ENCODE data around the gene SLC1A2.

Gene SLC1A2

DNA sequence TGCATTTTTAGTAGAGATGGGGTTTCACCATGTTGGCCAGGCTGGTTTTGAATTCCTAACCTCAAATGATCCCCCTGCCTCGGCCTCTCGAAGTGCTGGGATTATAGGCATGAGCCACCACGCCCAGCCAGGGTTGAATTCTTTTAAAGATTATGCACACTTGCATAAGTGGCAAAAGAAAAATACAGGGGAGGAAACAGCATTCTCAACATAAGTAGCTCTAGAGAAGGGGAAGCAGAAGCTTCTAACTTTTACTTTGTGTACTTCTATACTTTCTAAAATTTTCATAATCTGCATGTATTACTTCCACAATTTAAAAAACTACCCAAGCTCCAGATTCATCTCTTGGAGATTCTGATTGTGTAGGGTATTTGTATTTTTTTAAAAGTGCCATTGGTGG is 108.0 kb downstream of the SLC1A2 start:
- no peaks in the 10 kb centered on the region for H3K27me3 ChIP-seq (ENCODE audit: control insufficient read depth, insufficient read depth, low read length)
- H3K9me3 ChIP-seq (ENCODE audit: control insufficient read depth, insufficient read depth, low read depth, low read length), result no peaks in the 10 kb centered on the region
- H3K9ac ChIP-seq (ENCODE audit: low read length), result no peak overlapping the region
- no peaks in the 10 kb centered on the region for H3K36me3 ChIP-seq (ENCODE audit: control insufficient read depth, insufficient read depth, low read length)
- no peaks in the 10 kb centered on the region for H3K4me1 ChIP-seq (ENCODE audit: control insufficient read depth, insufficient read depth, low read length)
- no peak overlapping the region for H3K27ac ChIP-seq (ENCODE audit: low read depth, low read length)
- no peak overlapping the region for H3K4me3 ChIP-seq (ENCODE audit: low read depth, low read length)

DNA sequence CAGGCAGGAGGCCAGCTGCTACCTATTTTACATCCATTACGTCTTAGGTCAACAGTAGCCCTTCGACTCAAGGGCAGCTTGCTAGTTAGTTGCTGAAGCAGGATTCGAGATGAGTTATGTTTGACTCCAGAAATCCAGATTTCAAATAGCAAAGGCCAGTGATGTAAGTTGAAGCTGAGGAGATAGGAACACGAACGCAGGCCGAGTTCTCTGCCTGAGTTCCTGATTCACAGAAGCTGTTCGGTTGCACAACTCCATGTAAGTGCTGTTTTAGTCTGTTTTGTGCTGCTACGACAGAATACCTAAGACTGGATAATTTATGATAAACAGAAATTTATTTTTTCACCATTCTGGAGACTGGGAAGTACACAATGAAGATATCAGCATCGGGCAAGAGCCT is 111.2 kb downstream of the SLC1A2 start:
- H3K36me3 ChIP-seq (ENCODE audit: control insufficient read depth, insufficient read depth, low read length), result no peaks in the 10 kb centered on the region
- no peak overlapping the region for H3K27ac ChIP-seq (ENCODE audit: low read depth, low read length)
- H3K9ac ChIP-seq (ENCODE audit: low read length), result no peak overlapping the region

DNA sequence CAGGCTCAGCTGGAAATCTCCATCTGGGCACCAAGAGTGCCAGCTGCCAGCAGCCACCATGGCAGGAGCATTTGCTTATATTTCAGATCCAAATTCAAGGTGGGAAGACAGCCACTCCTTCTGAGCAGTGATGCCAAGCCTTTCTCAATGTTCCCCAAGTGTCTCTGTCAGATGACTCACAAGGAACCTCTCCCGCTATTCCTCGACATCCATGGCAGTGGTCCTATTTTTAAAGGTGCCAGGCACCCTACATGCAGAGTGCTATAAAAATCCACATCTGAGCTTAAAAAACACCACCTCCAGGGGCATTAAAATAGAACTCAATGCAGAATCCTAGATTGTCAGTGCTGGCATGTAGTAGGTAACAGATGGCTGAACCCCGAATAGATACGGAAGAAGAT is 112.1 kb downstream of the SLC1A2 start:
- no peaks in the 10 kb centered on the region for H3K9me3 ChIP-seq (ENCODE audit: control insufficient read depth, insufficient read depth, low read depth, low read length)
- H3K27ac ChIP-seq (ENCODE audit: low read depth, low read length), result no peak overlapping the region

More for the DNA sequence above, 111.2 kb downstream of the SLC1A2 start:
- peaks cover 2% of the 10 kb centered on the region; the same call in 1 of the 2 replicates for H3K4me1 ChIP-seq (ENCODE audit: control insufficient read depth, insufficient read depth, low read length)
- no peak overlapping the region for H3K4me3 ChIP-seq (ENCODE audit: low read depth, low read length)
- no peaks in the 10 kb centered on the region for H3K27me3 ChIP-seq (ENCODE audit: control insufficient read depth, insufficient read depth, low read length)
- H3K9me3 ChIP-seq (ENCODE audit: control insufficient read depth, insufficient read depth, low read depth, low read length), result no peaks in the 10 kb centered on the region

DNA sequence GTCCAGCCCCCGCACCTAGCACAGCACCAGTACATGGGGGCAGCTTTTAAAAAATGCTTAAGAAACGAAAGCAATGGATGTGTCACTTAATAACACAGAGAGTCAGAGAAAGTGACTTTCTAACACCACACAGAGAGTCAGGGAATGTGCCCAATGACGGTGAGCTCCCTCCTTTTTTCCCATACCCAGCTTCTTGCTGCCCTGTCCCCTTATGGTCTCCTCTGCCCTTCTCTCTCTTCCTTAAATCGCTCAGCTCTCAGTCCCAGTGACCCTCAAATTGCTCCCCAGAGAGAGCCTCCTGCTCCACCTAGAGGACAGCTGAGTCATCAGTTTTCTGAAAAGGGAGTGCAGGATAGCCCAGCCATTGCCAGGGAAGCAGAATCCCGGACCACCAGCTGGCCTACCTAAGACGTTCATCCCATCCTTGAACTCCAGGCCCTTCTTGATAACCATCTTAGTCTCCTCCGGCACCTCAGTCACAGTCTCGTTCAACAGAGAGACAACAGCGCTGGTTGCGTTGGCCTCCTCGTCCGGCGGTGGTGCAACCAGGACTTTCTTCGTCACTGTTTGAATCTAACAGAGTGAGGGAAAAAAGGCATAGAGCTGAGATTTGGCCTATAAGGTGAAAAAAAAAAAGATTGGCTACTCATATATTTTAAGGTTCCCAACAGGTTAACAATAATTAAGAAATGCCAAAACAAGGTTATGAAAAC is 113.5 kb downstream of the SLC1A2 start:
- Histone ChIP-seq H3K9ac (ENCODE audit: low read length) (no peak overlapping the region), H3K4me3 (ENCODE audit: low read depth, low read length) (no peak overlapping the region), H3K27ac (ENCODE audit: low read depth, low read length) (no peak overlapping the region), H3K27me3 (ENCODE audit: control insufficient read depth, insufficient read depth, low read length) (no peaks in the 10 kb centered on the region), H3K36me3 (ENCODE audit: control insufficient read depth, insufficient read depth, low read length) (no peaks in the 10 kb centered on the region), H3K9me3 (ENCODE audit: control insufficient read depth, insufficient read depth, low read depth, low read length) (no peaks in the 10 kb centered on the region), H3K4me1 (ENCODE audit: control insufficient read depth, insufficient read depth, low read length) (peaks cover 2% of the 10 kb centered on the region; the same call in 1 of the 2 replicates)

More for the DNA sequence above, 112.1 kb downstream of the SLC1A2 start:
- Histone ChIP-seq H3K4me1 (ENCODE audit: control insufficient read depth, insufficient read depth, low read length) (peaks cover 2% of the 10 kb centered on the region; the same call in 1 of the 2 replicates), H3K27me3 (ENCODE audit: control insufficient read depth, insufficient read depth, low read length) (no peaks in the 10 kb centered on the region), H3K36me3 (ENCODE audit: control insufficient read depth, insufficient read depth, low read length) (no peaks in the 10 kb centered on the region), H3K9ac (ENCODE audit: low read length) (no peak overlapping the region), H3K4me3 (ENCODE audit: low read depth, low read length) (no peak overlapping the region)

DNA sequence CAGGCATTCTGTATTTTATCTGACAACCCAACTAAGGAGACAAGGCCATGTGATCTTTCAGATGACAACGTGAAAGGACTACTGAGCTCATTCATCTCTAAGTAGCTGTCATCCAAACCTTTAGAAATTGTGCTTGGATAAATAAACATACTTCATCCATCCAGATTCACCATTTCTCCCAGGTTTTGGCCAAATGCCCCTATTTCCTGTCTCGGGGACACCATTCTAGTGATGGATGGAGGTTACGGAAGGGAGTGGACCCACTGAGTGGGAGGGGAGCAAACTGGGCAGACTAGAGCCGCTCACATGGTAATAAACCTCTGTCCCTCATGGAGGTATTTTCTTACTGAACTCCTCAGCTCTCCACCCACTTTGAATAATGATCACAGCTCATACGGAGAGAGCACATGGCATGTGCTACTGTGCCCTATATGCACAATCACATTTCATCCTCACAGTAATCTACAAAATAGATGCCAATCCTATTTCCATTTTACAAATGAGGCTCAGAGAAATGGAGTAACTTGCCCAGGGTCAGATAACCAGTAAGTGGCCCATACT is 114.4 kb downstream of the SLC1A2 start:
- no peak overlapping the region for H3K9ac ChIP-seq (ENCODE audit: low read length)
- no peak overlapping the region for H3K27ac ChIP-seq (ENCODE audit: low read depth, low read length)
- no peak overlapping the region for H3K4me3 ChIP-seq (ENCODE audit: low read depth, low read length)
- peaks cover 2% of the 10 kb centered on the region; the same call in 1 of the 2 replicates for H3K4me1 ChIP-seq (ENCODE audit: control insufficient read depth, insufficient read depth, low read length)
- H3K27me3 ChIP-seq (ENCODE audit: control insufficient read depth, insufficient read depth, low read length), result no peaks in the 10 kb centered on the region
- no peaks in the 10 kb centered on the region for H3K9me3 ChIP-seq (ENCODE audit: control insufficient read depth, insufficient read depth, low read depth, low read length)
- no peaks in the 10 kb centered on the region for H3K36me3 ChIP-seq (ENCODE audit: control insufficient read depth, insufficient read depth, low read length)

DNA sequence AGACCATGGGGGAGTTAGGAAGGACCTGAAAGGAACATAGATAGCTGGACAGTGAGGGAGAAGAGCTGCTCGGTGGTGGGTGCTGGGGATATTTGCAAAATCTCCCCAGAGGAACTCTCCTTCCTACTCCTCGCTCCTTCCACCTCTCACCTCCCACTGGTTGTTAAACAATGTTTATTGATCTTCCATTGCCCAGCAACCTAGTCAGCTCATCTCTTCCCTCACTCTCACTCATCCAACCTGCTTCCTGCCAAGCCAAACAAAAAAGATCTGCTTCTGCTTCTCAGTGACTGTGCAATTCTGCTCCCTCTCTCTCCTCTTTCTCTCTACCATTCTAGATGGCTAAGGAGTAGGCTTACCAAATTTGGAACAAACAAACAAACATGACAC is 115.0 kb downstream of the SLC1A2 start:
- H3K9ac ChIP-seq (ENCODE audit: low read length), result no peak overlapping the region
- H3K4me3 ChIP-seq (ENCODE audit: low read depth, low read length), result no peak overlapping the region
- H3K4me1 ChIP-seq (ENCODE audit: control insufficient read depth, insufficient read depth, low read length), result peaks cover 2% of the 10 kb centered on the region; the same call in 1 of the 2 replicates
- no peaks in the 10 kb centered on the region for H3K27me3 ChIP-seq (ENCODE audit: control insufficient read depth, insufficient read depth, low read length)
- no peaks in the 10 kb centered on the region for H3K9me3 ChIP-seq (ENCODE audit: control insufficient read depth, insufficient read depth, low read depth, low read length)
- H3K27ac ChIP-seq (ENCODE audit: low read depth, low read length), result no peak overlapping the region
- no peaks in the 10 kb centered on the region for H3K36me3 ChIP-seq (ENCODE audit: control insufficient read depth, insufficient read depth, low read length)

DNA sequence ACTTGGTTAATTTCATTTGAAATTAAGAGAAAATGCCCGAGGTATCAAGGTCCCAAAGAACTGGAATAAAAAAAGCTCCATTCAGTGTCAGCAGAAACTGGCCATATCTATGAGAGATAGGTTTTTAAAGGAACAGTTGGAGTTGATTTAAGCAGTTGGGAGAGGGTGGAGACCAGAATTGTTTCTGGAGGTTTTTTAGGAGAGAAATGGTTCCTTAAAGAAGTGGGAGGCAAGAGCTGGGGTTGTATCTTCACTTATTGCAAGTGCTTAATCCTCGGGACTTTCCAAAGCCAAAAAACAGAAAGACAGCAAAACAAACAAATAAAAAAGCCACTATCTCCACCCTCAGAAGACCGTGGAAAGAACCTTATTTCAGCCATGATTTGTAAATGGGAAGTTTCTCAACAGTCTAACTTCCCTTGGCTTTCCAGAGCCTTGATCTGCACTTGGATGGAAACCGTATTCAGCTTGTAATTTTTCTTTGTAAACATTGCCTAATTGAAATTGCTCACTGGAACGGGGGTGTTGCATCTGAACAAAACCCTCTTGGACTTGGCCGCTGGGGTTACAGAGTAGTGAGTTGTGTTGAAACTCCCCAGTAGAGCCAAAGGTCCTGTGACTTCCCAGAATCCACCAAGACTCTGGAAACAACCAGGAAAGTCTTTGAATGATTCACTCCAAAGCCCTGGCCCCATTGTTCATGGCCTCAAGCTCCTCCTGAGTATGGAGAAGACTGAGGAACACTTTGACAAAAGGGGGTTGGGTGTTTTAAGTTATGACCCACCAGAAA is 115.6 kb downstream of the SLC1A2 start:
- Histone ChIP-seq H3K4me3 (ENCODE audit: low read depth, low read length) (no peak overlapping the region), H3K4me1 (ENCODE audit: control insufficient read depth, insufficient read depth, low read length) (peaks cover 2% of the 10 kb centered on the region; the same call in 1 of the 2 replicates), H3K27me3 (ENCODE audit: control insufficient read depth, insufficient read depth, low read length) (no peaks in the 10 kb centered on the region), H3K27ac (ENCODE audit: low read depth, low read length) (no peak overlapping the region), H3K36me3 (ENCODE audit: control insufficient read depth, insufficient read depth, low read length) (no peaks in the 10 kb centered on the region), H3K9me3 (ENCODE audit: control insufficient read depth, insufficient read depth, low read depth, low read length) (no peaks in the 10 kb centered on the region), H3K9ac (ENCODE audit: low read length) (no peak overlapping the region)

DNA sequence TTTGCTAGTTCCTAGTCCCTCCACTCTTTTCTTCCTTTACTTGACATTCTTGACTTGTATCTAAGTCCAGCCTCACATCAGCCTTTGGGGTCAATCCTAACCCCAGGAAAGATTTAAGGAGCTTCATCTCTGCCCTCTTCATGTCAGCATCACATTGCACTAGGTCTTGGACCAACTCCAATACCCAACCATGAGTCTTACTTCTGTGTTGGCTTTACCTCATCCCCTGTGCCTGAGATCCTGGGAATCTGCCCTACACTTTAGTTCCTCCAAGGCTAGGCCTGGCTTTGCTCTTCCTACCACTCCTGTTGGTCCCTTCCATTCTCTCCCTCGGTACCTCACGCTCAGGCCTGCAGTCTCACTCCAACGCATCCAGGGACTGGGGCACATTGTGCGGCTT is 117.0 kb downstream of the SLC1A2 start:
- H3K4me1 ChIP-seq (ENCODE audit: control insufficient read depth, insufficient read depth, low read length), result peaks cover 2% of the 10 kb centered on the region; the same call in 1 of the 2 replicates
- no peak overlapping the region for H3K4me3 ChIP-seq (ENCODE audit: low read depth, low read length)
- H3K9ac ChIP-seq (ENCODE audit: low read length), result no peak overlapping the region
- no peak overlapping the region for H3K27ac ChIP-seq (ENCODE audit: low read depth, low read length)
- no peaks in the 10 kb centered on the region for H3K27me3 ChIP-seq (ENCODE audit: control insufficient read depth, insufficient read depth, low read length)
- H3K36me3 ChIP-seq (ENCODE audit: control insufficient read depth, insufficient read depth, low read length), result no peaks in the 10 kb centered on the region
- H3K9me3 ChIP-seq (ENCODE audit: control insufficient read depth, insufficient read depth, low read depth, low read length), result no peaks in the 10 kb centered on the region

DNA sequence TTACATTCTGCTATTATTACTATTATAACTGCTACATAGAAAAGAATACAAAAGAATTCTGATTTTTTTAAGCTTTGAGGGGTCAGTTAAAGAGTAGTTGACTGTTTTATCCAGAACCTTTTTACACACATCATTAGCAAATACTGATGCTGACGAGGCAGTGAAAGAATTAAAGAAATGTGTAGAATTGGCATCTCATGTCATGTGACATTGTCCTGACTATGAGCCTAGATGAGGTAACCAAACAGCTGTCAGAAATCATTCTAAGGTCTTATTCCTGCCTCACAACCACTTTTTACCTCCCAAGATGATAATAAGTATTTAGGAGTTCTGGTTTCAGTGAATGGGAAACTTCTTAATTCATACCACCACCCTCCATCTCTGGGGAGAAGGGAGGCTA is 121.0 kb downstream of the SLC1A2 start:
- no peak overlapping the region for H3K9ac ChIP-seq (ENCODE audit: low read length)
- no peaks in the 10 kb centered on the region for H3K4me1 ChIP-seq (ENCODE audit: control insufficient read depth, insufficient read depth, low read length)
- no peak overlapping the region for H3K4me3 ChIP-seq (ENCODE audit: low read depth, low read length)
- H3K27me3 ChIP-seq (ENCODE audit: control insufficient read depth, insufficient read depth, low read length), result no peaks in the 10 kb centered on the region
- no peaks in the 10 kb centered on the region for H3K36me3 ChIP-seq (ENCODE audit: control insufficient read depth, insufficient read depth, low read length)
- no peak overlapping the region for H3K27ac ChIP-seq (ENCODE audit: low read depth, low read length)
- no peaks in the 10 kb centered on the region for H3K9me3 ChIP-seq (ENCODE audit: control insufficient read depth, insufficient read depth, low read depth, low read length)

DNA sequence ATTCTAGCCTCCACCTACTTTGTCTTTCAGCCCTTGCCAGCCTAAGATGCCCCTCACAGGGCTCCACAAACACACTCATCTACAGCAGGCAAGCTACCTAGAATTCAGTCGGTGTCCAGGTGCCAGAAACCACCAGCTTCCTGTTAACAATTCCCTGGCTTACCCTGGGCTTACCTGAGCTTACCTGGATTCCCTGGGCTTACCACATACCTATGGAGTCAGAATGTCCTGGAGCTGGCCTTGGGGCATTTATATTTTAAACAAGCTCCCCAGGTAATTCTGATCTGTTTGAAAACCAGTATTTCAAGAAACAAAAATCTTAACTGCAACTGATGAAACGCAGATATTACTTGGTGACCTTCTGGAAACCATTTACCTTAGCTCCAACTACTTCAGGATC is 123.6 kb downstream of the SLC1A2 start:
- H3K4me1 ChIP-seq (ENCODE audit: control insufficient read depth, insufficient read depth, low read length), result no peaks in the 10 kb centered on the region
- H3K4me3 ChIP-seq (ENCODE audit: low read depth, low read length), result no peak overlapping the region
- H3K27ac ChIP-seq (ENCODE audit: low read depth, low read length), result no peak overlapping the region
- no peaks in the 10 kb centered on the region for H3K27me3 ChIP-seq (ENCODE audit: control insufficient read depth, insufficient read depth, low read length)
- no peak overlapping the region for H3K9ac ChIP-seq (ENCODE audit: low read length)
- no peaks in the 10 kb centered on the region for H3K9me3 ChIP-seq (ENCODE audit: control insufficient read depth, insufficient read depth, low read depth, low read length)
- H3K36me3 ChIP-seq (ENCODE audit: control insufficient read depth, insufficient read depth, low read length), result no peaks in the 10 kb centered on the region

DNA sequence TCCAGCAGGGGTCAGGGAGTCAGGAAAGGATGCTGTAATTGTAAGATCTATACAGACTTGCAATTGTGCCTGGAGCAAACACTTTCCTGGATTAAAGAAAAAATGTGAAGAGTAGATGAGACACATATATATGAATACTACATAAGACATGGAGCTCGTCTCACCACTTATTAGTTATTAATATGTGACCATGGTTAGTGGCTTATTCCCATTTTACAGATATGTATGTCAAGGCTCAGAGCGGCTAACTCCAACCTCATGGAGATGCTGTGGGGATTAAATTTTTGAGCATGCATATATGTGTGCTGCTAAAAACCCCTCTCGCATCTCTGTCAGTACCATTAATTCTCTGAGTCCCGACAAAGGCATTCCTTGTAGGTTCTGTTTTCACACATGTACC is 125.7 kb downstream of the SLC1A2 start:
- Histone ChIP-seq H3K4me3 (ENCODE audit: low read depth, low read length) (no peak overlapping the region), H3K4me1 (ENCODE audit: control insufficient read depth, insufficient read depth, low read length) (no peaks in the 10 kb centered on the region), H3K9ac (ENCODE audit: low read length) (no peak overlapping the region), H3K9me3 (ENCODE audit: control insufficient read depth, insufficient read depth, low read depth, low read length) (no peaks in the 10 kb centered on the region), H3K27ac (ENCODE audit: low read depth, low read length) (no peak overlapping the region), H3K27me3 (ENCODE audit: control insufficient read depth, insufficient read depth, low read length) (no peaks in the 10 kb centered on the region), H3K36me3 (ENCODE audit: control insufficient read depth, insufficient read depth, low read length) (no peaks in the 10 kb centered on the region)

Data from HUES6 (cell line).